HG03066 (cell line): Measurements from ENCODE around the gene WASF3.

ENCODE experiments used
- ATAC-seq: cut with Tn5 transposase; IDR thresholded peaks from one replicate; pipeline ENCODE4 v1.9.1; 2021; ENCODE audit warnings: low read depth; ENCODE audit not compliant: unreplicated experiment

WASF3 gene

DNA sequence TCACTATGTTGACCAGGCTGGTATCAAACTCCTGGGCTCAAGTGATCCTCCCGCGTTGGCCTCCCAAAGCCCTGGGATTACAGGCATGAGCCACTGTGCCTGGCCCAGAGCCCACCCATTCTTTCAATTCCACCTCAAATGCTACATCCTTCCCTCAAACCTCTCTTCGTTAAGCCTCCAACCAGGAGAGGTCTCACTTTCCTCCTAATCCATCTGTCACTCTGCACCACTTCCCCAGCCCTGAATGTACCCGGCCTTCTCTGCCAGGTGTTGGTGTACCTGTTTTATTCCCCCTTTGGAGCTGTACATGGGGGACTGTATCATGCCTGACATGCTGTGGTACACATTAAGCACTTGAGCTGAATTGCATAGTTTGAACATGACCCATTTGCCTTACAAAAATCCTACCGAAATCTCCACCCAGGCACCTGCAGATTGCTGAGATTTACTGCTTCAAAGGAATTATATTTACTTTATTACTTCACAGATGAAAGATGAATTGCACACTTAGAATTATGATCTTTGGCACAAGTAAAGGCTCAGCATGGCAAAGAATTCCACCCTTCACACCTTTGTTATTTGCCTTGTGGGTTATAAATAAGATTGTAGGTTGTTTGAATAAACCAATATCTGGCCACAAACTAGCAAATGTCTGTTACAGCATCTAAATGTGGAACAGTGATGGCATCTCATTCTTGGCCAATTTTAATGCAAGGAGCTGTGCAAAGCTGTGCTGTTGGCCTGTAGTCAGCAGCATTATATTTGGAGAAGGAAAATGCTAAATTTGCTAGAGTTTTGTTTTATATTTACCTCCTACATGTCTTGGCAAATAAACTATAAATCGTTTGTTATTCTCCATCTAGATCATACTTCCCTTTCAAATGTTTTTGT lies 15.6 kb upstream of the WASF3 start:
- ATAC-seq: no peak

DNA sequence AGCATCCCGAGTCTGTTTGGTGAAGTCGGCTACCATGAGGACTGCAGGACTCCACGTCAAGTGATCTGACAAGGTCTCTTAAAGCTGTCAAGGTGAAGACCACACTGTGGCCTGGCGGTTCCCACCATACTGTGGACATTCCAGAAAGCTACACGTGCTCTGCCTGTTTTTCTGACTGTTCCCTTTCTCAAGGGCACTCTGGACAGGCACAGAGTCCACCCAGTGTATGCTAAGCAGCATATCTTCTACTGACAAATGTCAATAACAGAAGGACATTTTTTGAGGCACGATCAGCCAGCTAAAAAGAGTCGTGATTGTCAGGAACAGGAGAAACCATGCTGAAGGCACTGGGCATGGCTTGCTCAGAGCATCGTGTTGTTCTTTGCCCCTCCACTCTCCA lies 12.8 kb upstream of the WASF3 start:
- no peak for ATAC-seq

GRCh38 chr13:26548205-26548765 lies 9.2 kb upstream of the WASF3 start:
- ATAC-seq: no peak

- ATAC-seq: no peak
These were observed 7.8 kb upstream of the WASF3 start for GRCh38 chr13:26549713-26550112.

- ATAC-seq: no peak
These were observed 6.1 kb upstream of the WASF3 start for GRCh38 chr13:26551255-26551860.

DNA sequence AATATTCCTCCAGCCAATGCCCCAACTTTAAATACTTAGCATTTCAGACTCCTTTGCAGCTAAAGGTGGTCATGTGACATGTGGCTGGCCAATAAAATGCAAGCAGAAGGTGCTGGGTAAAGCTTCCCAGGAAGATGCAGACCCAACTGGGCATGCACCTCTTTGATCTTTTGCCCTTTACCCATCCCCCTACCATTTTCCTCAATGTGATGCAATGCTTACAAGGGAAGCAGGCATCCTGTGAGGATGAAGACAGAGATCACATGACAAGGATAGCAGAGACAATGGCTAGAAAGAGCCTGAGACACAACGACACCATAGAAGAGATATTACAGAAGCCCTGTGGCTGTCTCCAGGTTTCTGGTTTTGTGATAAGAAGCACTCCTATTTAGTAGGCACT lies 2.1 kb upstream of the WASF3 start:
- no peak for ATAC-seq

GRCh38 chr13:26557051-26557392 lies 461 bp upstream of the WASF3 start:
- ATAC-seq: no peak

DNA sequence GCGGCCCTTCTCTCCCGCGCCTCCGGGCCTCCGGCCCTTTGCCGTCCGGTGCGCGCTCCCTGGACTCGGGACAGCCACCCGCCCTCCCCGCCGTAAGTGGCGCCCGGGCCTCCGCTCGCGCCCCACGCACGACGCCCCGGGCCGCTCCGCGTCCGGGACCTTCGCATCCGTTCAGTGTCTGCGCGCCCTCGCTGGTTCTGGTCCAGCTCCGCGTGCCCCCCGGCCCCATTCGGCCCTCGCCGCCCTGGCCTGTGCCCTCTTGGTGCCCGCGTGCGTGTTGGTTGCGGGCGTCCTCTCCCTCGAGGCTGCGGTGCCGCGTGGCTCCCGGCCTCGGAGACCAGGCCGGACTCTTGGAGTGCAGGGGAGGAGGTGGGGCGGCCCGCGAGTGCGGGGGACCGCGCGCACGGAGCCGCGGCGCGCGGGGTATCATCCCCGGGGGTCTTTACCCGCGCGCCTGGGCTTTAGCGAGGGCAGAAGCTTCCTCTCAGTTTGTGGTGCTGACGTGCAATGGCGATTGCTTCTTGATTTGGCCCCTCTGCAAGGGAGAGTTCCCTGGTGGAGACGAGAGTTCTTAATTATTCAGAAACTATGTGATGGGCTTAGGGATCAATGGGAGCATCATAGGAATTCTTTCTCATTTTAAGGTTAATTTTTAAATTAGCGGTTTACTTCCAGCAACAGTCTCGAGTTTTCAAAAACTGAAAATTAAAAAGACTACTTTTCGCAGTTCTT lies 757 bp downstream of the WASF3 start:
- no peak for ATAC-seq

GRCh38 chr13:26558987-26559386 lies 1.5 kb downstream of the WASF3 start:
- ATAC-seq: no peak

- no peak for ATAC-seq
These were observed 3.0 kb downstream of the WASF3 start for GRCh38 chr13:26560456-26560855.

- ATAC-seq: no peak
These were observed 3.6 kb downstream of the WASF3 start for GRCh38 chr13:26561067-26561466.

GRCh38 chr13:26561651-26562511 lies 4.4 kb downstream of the WASF3 start:
- ATAC-seq: no peak

DNA sequence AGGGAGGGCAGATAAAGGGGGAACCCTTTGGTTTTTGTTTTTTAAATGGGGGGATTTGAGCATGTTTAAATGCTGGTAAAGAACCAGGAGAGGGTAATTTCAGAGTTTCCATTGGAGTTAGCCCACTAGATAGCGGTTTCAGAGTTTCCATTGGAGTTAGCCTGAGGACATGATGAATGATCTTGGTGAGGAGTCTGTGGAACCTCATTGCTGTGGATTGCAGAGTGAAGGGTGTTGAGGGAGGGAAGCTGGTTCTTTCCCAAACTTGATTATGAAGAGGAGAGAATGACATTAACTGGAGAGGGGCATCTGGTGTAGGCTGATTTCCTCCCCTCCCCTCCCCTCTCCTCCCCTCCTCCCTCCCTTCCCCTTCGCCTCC lies 5.0 kb downstream of the WASF3 start:
- no peak for ATAC-seq

DNA sequence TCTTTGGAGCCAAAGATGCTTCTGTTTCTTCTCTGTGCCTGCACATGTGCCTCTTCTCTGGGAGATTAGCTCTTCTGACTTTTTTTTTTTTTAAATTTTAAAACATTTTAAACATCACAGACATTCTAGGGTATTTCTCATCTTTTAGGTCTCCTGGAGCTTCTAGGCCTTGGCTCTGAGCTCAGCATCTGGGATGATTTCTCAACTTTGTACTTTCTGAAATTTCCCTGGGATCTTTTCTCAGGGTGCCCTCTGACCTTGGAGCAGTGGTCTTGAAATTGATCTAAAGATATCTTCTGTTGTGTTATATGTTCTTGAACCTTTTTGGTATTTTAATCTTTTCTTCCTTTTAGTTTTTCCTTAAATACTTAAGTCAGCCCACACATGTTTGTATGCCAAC lies 6.2 kb downstream of the WASF3 start:
- ATAC-seq: no peak

- ATAC-seq: no peak
These were observed 10.8 kb downstream of the WASF3 start for GRCh38 chr13:26568132-26568815.

DNA sequence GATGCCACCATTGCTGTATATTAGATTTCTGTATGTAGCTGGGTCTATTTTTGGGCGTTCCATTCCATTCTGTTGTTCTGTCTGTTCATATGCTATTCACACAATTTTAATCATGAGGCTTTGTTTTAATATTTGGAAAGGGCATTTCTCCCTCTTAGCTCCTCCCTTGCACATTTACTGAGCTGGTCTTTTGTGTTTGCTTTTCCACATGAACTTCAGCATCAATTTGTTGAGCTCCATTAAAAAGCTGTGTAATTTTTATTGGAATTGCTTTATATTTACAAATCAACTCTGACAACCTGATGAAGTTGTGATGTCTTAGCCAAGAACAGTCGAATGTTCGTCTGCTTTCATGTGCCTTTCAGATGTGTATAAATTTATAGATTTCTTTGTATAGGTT lies 14.0 kb downstream of the WASF3 start:
- no peak for ATAC-seq

DNA sequence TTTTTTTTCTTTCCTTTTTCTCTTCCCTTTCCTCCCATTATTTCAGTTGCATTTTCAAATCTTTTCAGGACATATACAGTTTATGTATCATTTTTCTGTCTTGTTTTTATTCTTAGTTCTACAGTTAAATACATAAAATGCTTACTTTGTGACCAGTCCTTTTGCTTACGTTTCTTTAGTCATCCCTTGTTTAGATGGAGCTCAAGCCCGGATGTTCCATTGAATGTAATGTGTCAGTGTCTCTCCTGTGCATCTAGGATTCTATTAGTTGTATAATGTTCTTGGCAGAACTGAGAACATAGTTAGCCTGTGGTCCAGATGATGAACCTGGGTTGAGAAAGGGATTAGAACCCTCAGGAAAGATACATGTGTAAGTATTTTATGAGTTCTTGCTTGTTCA lies 17.8 kb downstream of the WASF3 start:
- ATAC-seq: no peak

DNA sequence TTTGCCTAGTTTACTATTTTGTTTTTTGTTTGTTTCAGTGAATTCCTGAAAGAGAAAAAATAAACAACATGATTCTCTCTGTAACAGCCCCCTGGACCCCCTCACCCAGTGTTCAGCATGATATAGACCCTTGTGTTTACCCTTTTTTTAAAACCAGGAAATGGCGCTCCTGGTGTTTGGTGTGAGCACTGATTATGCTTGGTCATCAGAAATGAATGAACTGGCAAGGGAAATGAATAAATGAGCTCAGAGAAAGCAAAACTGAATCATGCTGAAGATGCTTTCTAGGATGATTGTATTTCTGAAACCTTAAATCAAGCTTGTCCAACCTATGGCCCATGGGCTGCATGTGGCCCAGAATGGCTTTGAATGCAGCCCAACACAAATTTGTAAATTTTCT lies 22.1 kb downstream of the WASF3 start:
- no peak for ATAC-seq

- ATAC-seq: no peak
These were observed 26.2 kb downstream of the WASF3 start for GRCh38 chr13:26583662-26584061.

GRCh38 chr13:26584713-26585112 lies 27.2 kb downstream of the WASF3 start:
- no peak for ATAC-seq
